ENCODE data around the gene TSPYL6.

DNA sequence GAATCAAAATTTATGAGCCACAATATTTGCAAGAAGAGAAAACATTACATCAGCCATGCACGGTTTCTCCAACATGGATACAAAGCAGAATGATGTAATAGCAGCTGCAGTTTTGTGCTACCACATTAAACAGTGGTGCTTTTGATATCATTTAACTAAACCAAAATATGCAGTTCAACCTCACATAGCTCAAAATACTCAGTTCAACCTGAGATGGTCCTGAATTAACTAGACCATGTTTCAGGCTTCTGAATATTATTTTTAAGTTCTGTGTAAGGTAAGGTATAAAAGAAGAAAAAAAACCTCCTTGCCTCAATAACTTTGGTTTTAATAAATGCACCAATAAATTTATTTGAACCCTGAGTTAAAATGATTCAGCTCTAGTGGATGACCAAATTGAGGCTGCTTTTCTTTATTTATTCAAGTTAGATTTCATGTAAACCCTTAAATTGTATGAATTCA, 18.8 kb upstream of the TSPYL6 start:
- TF ChIP-seq, protein P1, sequence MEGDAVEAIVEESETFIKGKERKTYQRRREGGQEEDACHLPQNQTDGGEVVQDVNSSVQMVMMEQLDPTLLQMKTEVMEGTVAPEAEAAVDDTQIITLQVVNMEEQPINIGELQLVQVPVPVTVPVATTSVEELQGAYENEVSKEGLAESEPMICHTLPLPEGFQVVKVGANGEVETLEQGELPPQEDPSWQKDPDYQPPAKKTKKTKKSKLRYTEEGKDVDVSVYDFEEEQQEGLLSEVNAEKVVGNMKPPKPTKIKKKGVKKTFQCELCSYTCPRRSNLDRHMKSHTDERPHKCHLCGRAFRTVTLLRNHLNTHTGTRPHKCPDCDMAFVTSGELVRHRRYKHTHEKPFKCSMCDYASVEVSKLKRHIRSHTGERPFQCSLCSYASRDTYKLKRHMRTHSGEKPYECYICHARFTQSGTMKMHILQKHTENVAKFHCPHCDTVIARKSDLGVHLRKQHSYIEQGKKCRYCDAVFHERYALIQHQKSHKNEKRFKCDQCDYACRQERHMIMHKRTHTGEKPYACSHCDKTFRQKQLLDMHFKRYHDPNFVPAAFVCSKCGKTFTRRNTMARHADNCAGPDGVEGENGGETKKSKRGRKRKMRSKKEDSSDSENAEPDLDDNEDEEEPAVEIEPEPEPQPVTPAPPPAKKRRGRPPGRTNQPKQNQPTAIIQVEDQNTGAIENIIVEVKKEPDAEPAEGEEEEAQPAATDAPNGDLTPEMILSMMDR (IDR thresholded peaks at IDR 0.05; ENCODE audit: poor library complexity), result no peak
- TF ChIP-seq EZH2 (IDR thresholded peaks at IDR 0.05; ENCODE audit: borderline replicate concordance), result no peak
- no peak for TF ChIP-seq EZH2phosphoT487 (IDR thresholded peaks at IDR 0.05; ENCODE audit: low read depth, severe bottlenecking, unreplicated experiment)

Data from hepatocyte (in vitro differentiated cells).